Body of pancreas (tissue), 4 donors: Measurements from ENCODE around the gene GARNL3.

Source experiments
- POLR2A ChIP-seq, 3 donors: fragments of 450-650 bp; IDR thresholded peaks; one replicate each; pipeline ENCODE4 v1.6.1; 2016; ENCODE audit warnings: antibody characterized with exemption in 3 of 3, mild to moderate bottlenecking in 2 of 3
- TF ChIP-seq, protein P1 (sequence below), 7 experiments: fragments of 450-650 bp in 4 of 7; fragments of 200-600 bp in 3 of 7; sonication (generic) in 3 of 7; IDR thresholded peaks; one replicate each; pipeline ENCODE4 v1.5.1; 2016 to 2019; ENCODE audit warnings: antibody characterized with exemption in 7 of 7

- TF ChIP-seq, protein P1, sequence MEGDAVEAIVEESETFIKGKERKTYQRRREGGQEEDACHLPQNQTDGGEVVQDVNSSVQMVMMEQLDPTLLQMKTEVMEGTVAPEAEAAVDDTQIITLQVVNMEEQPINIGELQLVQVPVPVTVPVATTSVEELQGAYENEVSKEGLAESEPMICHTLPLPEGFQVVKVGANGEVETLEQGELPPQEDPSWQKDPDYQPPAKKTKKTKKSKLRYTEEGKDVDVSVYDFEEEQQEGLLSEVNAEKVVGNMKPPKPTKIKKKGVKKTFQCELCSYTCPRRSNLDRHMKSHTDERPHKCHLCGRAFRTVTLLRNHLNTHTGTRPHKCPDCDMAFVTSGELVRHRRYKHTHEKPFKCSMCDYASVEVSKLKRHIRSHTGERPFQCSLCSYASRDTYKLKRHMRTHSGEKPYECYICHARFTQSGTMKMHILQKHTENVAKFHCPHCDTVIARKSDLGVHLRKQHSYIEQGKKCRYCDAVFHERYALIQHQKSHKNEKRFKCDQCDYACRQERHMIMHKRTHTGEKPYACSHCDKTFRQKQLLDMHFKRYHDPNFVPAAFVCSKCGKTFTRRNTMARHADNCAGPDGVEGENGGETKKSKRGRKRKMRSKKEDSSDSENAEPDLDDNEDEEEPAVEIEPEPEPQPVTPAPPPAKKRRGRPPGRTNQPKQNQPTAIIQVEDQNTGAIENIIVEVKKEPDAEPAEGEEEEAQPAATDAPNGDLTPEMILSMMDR (IDR thresholded peaks at IDR 0.05) = no peak
- TF ChIP-seq POLR2A (IDR thresholded peaks at IDR 0.05) = no peak
Measured at GRCh38 chr9:127245637-127246164, 18.9 kb upstream of the GARNL3 start.
